ENCODE data around the gene NPC1. TPM values are rescaled to one million over a fixed set of nuclear protein-coding genes. Genes with fewer than 3 reads are reported as not detected.
"Not testable (repeated sequence)": the region's sequence is repeated elsewhere in the genome, so short reads cannot be mapped to it uniquely, and the experiment has no call there.

The NPC1 gene
- total RNA-seq, 1 experiment from 2014 or later = 51.6 TPM

DNA sequence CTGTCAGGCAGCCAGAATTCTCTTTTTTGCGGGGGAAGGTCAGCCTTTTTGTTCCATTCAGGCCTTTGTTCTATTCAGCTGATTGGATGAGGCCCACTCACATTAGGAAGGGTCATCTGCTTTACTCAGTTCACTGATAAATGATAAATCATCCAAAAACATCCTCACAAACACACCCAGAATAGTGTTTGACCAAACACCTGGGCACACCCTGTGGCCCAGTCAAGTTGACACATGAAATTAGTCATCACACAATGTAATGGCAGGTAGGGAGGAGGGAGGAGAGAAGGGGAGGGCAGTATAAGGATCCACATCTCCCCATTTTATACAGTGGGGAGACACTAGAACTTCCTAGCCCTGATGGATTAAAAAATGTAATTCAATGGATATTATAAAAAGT lies 91.3 kb downstream of the NPC1 start:
- TF ChIP-seq FOSL1 (IDR thresholded peaks at IDR 0.05; ENCODE audit: low read depth) (peak; percentile 54), JUND (IDR thresholded peaks at IDR 0.05) (peak; percentile 35; the same call in 1 of the 2 replicates), CBX3 (IDR thresholded peaks at IDR 0.05; ENCODE audit: low read depth) (peak; percentile 41; the same call in 1 of the 2 replicates), TCF7L2 (IDR thresholded peaks at IDR 0.05; ENCODE audit: borderline replicate concordance, extremely low read depth, insufficient read depth, insufficient read length) (no peak)
- TF ChIP-seq, protein P1, sequence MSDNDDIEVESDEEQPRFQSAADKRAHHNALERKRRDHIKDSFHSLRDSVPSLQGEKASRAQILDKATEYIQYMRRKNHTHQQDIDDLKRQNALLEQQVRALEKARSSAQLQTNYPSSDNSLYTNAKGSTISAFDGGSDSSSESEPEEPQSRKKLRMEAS (IDR thresholded peaks at IDR 0.05) = no peak
- TF ChIP-seq, protein P2, sequence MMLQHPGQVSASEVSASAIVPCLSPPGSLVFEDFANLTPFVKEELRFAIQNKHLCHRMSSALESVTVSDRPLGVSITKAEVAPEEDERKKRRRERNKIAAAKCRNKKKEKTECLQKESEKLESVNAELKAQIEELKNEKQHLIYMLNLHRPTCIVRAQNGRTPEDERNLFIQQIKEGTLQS (IDR thresholded peaks at IDR 0.05) = no peak
- no peaks in the 10 kb centered on the region for H3K27me3 ChIP-seq (ENCODE audit: insufficient read depth, low read length)
- ATAC-seq = peak; percentile 67
- DNase-seq (ENCODE audit: low read depth, low spot score) = no peak
- POLR2A ChIA-PET = no interaction called here
- CTCF ChIA-PET = no interaction called here
- BruUV-seq (replicated peaks) = no TSS peak
- H3K4me3 ChIP-seq (replicated peaks in 1 of 2; ENCODE audit: low read depth in 1 of 2, low read length in 2 of 2) = no peak overlapping the region
- H4K20me1 ChIP-seq (ENCODE audit: insufficient read depth) = no peaks in the 10 kb centered on the region
- H3K9ac ChIP-seq (ENCODE audit: low read length) = no peak overlapping the region
- no peaks in the 10 kb centered on the region for H3K9me2 ChIP-seq (ENCODE audit: insufficient read depth)
- RAD21 ChIA-PET (ENCODE audit: low non-redundant PET in 1 of 2, low total read pairs in 2 of 2, uncharacterized antibody in 2 of 2, unreplicated experiment in 2 of 2) = no interaction called here
- peaks cover 4 to 16% of the 10 kb centered on the region in 2 experiments for H3K4me1 ChIP-seq (ENCODE audit: control insufficient read depth in 1 of 2, insufficient read depth in 2 of 2, low read length in 2 of 2)
- intact Hi-C loops (cut with micrococcal nuclease) = loop anchor here (5.0 to 10.0 kb wide), 2 partner anchors 92 to 620 kb away; partner anchors contain the start of gene NPC1
- H3K9me3 ChIP-seq (ENCODE audit: control insufficient read depth in 1 of 2, insufficient read depth in 1 of 2, low read depth in 1 of 2, low read length in 2 of 2) = peaks cover 4 to 5% of the 10 kb centered on the region in 2 experiments; a peak in 2 of 4 replicates
- H3K79me2 ChIP-seq (ENCODE audit: insufficient read depth, low read length) = no peaks in the 10 kb centered on the region
- peak overlapping the region; percentile 92 for H2AFZ ChIP-seq (ENCODE audit: low read depth, low read length, poor library complexity, severe bottlenecking)
- H3K36me3 ChIP-seq (ENCODE audit: control insufficient read depth in 1 of 2, insufficient read depth in 2 of 2, low read length in 2 of 2) = no peaks in the 10 kb centered on the region
- H3K4me2 ChIP-seq (ENCODE audit: low read length) = peak overlapping the region; percentile 51
- no peak overlapping the region for H3K27ac ChIP-seq (ENCODE audit: low read depth, low read length)

DNA sequence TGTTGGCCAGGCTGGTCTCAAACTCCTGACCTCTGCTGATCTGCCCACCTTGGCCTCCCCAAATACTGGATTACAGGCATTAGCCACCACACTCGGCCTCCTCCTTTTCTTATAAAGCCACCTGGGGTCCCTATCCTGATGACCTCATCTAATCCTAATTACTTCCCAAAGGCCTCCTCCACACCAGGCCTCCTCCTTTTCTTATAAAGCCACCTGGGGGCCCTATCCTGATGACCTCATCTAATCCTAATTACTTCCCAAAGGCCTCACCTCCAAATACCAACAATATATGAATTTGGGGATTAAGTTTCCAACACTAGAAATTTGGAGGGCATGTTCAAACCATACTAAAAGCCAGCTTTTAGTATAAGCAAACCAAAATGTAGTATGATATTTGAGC lies 92.7 kb downstream of the NPC1 start:
- intact Hi-C loops (cut with micrococcal nuclease) = loop anchor here (10.0 kb wide), 1 partner anchor 621 kb away; no protein-coding TSS in a partner anchor
- peaks cover 4 to 5% of the 10 kb centered on the region in 2 experiments; a peak in 2 of 4 replicates for H3K9me3 ChIP-seq (ENCODE audit: control insufficient read depth in 1 of 2, insufficient read depth in 1 of 2, low read depth in 1 of 2, low read length in 2 of 2)
- DNase-seq (ENCODE audit: low read depth, low spot score) (no peak), ATAC-seq (no peak)
- no peak overlapping the region for H3K4me2 ChIP-seq (ENCODE audit: low read length)
- H3K9me2 ChIP-seq (ENCODE audit: insufficient read depth) = no peaks in the 10 kb centered on the region
- no peak overlapping the region for H3K27ac ChIP-seq (ENCODE audit: low read depth, low read length)
- RAD21 ChIA-PET (ENCODE audit: low non-redundant PET in 1 of 2, low total read pairs in 2 of 2, uncharacterized antibody in 2 of 2, unreplicated experiment in 2 of 2) = no interaction called here
- no peaks in the 10 kb centered on the region for H3K36me3 ChIP-seq (ENCODE audit: control insufficient read depth in 1 of 2, insufficient read depth in 2 of 2, low read length in 2 of 2)
- H3K27me3 ChIP-seq (ENCODE audit: insufficient read depth, low read length) = no peaks in the 10 kb centered on the region
- CTCF ChIA-PET = no interaction called here
- H3K9ac ChIP-seq (ENCODE audit: low read length) = no peak overlapping the region
- H3K4me3 ChIP-seq (replicated peaks in 1 of 2; ENCODE audit: low read depth in 1 of 2, low read length in 2 of 2) = no peak overlapping the region
- no peaks in the 10 kb centered on the region for H3K79me2 ChIP-seq (ENCODE audit: insufficient read depth, low read length)
- TF ChIP-seq, protein P3, sequence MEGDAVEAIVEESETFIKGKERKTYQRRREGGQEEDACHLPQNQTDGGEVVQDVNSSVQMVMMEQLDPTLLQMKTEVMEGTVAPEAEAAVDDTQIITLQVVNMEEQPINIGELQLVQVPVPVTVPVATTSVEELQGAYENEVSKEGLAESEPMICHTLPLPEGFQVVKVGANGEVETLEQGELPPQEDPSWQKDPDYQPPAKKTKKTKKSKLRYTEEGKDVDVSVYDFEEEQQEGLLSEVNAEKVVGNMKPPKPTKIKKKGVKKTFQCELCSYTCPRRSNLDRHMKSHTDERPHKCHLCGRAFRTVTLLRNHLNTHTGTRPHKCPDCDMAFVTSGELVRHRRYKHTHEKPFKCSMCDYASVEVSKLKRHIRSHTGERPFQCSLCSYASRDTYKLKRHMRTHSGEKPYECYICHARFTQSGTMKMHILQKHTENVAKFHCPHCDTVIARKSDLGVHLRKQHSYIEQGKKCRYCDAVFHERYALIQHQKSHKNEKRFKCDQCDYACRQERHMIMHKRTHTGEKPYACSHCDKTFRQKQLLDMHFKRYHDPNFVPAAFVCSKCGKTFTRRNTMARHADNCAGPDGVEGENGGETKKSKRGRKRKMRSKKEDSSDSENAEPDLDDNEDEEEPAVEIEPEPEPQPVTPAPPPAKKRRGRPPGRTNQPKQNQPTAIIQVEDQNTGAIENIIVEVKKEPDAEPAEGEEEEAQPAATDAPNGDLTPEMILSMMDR (IDR thresholded peaks at IDR 0.05 in 2 of 3, conservative IDR thresholded peaks at IDR 0.05 in 1 of 3; ENCODE audit: borderline replicate concordance in 1 of 3, insufficient read depth in 1 of 3, low read depth in 2 of 3, low read length in 2 of 3) = no peak
- H3K4me1 ChIP-seq (ENCODE audit: control insufficient read depth in 1 of 2, insufficient read depth in 2 of 2, low read length in 2 of 2) = peaks cover 4 to 10% of the 10 kb centered on the region in 2 experiments
- no TSS peak for BruUV-seq (replicated peaks)
- no peak overlapping the region for H2AFZ ChIP-seq (ENCODE audit: low read depth, low read length, poor library complexity, severe bottlenecking)
- no peaks in the 10 kb centered on the region for H4K20me1 ChIP-seq (ENCODE audit: insufficient read depth)
- POLR2A ChIA-PET = no interaction called here

DNA sequence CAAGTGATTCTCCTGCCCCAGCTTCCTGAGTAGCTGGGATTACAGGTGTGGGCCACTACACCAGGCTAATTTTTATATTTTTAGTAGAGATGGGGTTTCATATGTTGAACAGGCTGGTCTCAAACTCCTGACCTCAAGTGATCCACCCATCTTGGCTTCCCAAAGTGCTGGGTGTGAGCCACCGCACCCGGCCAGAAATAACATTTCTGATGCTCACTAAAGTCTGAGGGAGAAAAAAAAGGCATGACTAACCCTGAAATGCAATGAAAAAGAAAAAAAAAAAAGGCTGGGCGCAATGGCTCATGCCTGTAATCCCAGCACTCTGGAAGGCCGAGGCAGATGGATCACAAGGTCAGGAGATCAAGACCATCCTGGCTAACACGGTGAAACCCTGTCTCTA lies 96.7 kb downstream of the NPC1 start:
- H3K4me3 ChIP-seq (replicated peaks in 1 of 2; ENCODE audit: low read depth in 1 of 2, low read length in 2 of 2); CTCF ChIA-PET; H4K20me1 ChIP-seq (ENCODE audit: insufficient read depth); H3K9ac ChIP-seq (ENCODE audit: low read length); H3K36me3 ChIP-seq (ENCODE audit: control insufficient read depth in 1 of 2, insufficient read depth in 2 of 2, low read length in 2 of 2); H2AFZ ChIP-seq (ENCODE audit: low read depth, low read length, poor library complexity, severe bottlenecking); POLR2A ChIA-PET; H3K27me3 ChIP-seq (ENCODE audit: insufficient read depth, low read length); DNase-seq (ENCODE audit: low read depth, low spot score); ATAC-seq; RAD21 ChIA-PET (ENCODE audit: low non-redundant PET in 1 of 2, low total read pairs in 2 of 2, uncharacterized antibody in 2 of 2, unreplicated experiment in 2 of 2); H3K9me2 ChIP-seq (ENCODE audit: insufficient read depth); H3K79me2 ChIP-seq (ENCODE audit: insufficient read depth, low read length); H3K9me3 ChIP-seq (ENCODE audit: control insufficient read depth in 1 of 2, insufficient read depth in 1 of 2, low read depth in 1 of 2, low read length in 2 of 2); intact Hi-C loops (cut with micrococcal nuclease); H3K4me1 ChIP-seq (ENCODE audit: control insufficient read depth in 1 of 2, insufficient read depth in 2 of 2, low read length in 2 of 2); H3K27ac ChIP-seq (ENCODE audit: low read depth, low read length); BruUV-seq (replicated peaks); H3K4me2 ChIP-seq (ENCODE audit: low read length): not testable (repeated sequence)
